Upper lobe of right lung (tissue), 1 donor: ENCODE measurements around the gene NPAS1. TPM values are rescaled to one million over a fixed set of nuclear protein-coding genes. Genes with fewer than 3 reads are reported as not detected.

Source experiments
- ATAC-seq: fragments of 200-7000 bp; cut with Tn5 transposase; one replicate; pipeline ENCODE4 v1.9.1; 2020; ENCODE audit warnings: mild to moderate bottlenecking, moderate library complexity
- DNase-seq: peaks from one replicate; pipeline ENCODE4 v3.0.0-alpha.2; 2020
- H3K27ac ChIP-seq: fragments of 200-600 bp; one replicate; pipeline ENCODE4 v1.8.0; 2022
- H3K27me3 ChIP-seq: fragments of 200-600 bp; one replicate; pipeline ENCODE4 v1.8.0; 2022; ENCODE audit warnings: mild to moderate bottlenecking
- H3K36me3 ChIP-seq: fragments of 200-600 bp; one replicate; pipeline ENCODE4 v1.8.0; 2022
- H3K4me1 ChIP-seq: fragments of 200-600 bp; one replicate; pipeline ENCODE4 v1.8.0; 2022
- H3K4me3 ChIP-seq: fragments of 200-600 bp; one replicate; pipeline ENCODE4 v1.8.0; 2022; ENCODE audit warnings: mild to moderate bottlenecking
- H3K9me3 ChIP-seq: fragments of 200-600 bp; one replicate; pipeline ENCODE4 v1.8.0; 2022
- CTCF ChIP-seq: fragments of 200-600 bp; IDR thresholded peaks from one replicate; pipeline ENCODE4 v1.8.0; 2022; ENCODE audit warnings: antibody characterized with exemption
- intact Hi-C: fragments of 100-400 bp; cut with DNase I; formaldehyde crosslinking; loops from one replicate; pipeline ENCODE4 v1.11.0; 2022
- total RNA-seq: library from RNA; stranded (reverse); fragmentation: NEBNext Ultra II Directional; extraction: Animal tissue kit (Norgen Biotek cat#: 25700); gene quantifications from one replicate; pipeline ENCODE4 v1.2.1, GENCODE V29; 2021
- donor health status: DM: no; HTN: yes; CAD: no; lungs with severe emphysema.

The NPAS1 gene
- total RNA-seq, 1 donor from 2014 or later = 1.3 TPM

DNA sequence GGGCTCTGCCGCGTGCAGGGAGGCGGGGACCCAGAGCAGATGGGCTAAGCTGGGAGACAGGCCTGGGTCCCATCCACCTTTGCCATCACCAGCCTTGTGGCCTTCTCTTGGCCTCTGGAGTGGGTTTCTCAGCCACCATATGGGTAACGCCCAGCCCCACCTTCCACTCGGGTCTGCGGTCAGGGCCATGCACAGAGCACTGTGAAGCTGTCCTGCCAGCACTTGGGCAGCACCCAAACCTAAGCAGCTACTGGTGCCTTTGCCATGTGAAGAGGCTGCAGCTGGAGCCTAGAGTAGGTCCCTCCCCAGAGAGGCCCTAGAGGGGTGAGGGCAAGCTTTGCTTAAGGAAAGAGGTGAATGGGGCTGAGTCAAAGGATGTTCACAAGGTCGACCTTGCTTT, 24.1 kb upstream of the NPAS1 start:
- H3K4me1 ChIP-seq = peaks cover 22% of the 10 kb centered on the region
- DNase-seq (no peak), ATAC-seq (no peak)
- no peak overlapping the region for H3K4me3 ChIP-seq
- no peaks in the 10 kb centered on the region for H3K27me3 ChIP-seq
- TF ChIP-seq CTCF = no peak
- intact Hi-C loops = no loop called here
- peaks cover 55% of the 10 kb centered on the region for H3K36me3 ChIP-seq
- H3K9me3 ChIP-seq = no peaks in the 10 kb centered on the region
- H3K27ac ChIP-seq = no peak overlapping the region

- Histone ChIP-seq H3K36me3 (peaks cover 45% of the 10 kb centered on the region), H3K4me1 (no peaks in the 10 kb centered on the region), H3K27ac (no peak overlapping the region), H3K4me3 (no peak overlapping the region), H3K9me3 (no peaks in the 10 kb centered on the region), H3K27me3 (peaks cover 3% of the 10 kb centered on the region)
- no peak for TF ChIP-seq CTCF
- no peak for DNase-seq
- intact Hi-C loops = no loop called here
- no peak for ATAC-seq
Observed at GRCh38 chr19:46998445-46999125, 21.1 kb upstream of the NPAS1 start.

- Histone ChIP-seq H3K4me1 (peaks cover 5% of the 10 kb centered on the region), H3K27ac (no peak overlapping the region), H3K27me3 (peaks cover 4% of the 10 kb centered on the region), H3K36me3 (peaks cover 37% of the 10 kb centered on the region), H3K9me3 (no peaks in the 10 kb centered on the region), H3K4me3 (no peak overlapping the region)
- intact Hi-C loops = no loop called here
- no peak for TF ChIP-seq CTCF
- no peak for DNase-seq
- no peak for ATAC-seq
Observed at GRCh38 chr19:46999377-46999776, 20.3 kb upstream of the NPAS1 start.

DNA sequence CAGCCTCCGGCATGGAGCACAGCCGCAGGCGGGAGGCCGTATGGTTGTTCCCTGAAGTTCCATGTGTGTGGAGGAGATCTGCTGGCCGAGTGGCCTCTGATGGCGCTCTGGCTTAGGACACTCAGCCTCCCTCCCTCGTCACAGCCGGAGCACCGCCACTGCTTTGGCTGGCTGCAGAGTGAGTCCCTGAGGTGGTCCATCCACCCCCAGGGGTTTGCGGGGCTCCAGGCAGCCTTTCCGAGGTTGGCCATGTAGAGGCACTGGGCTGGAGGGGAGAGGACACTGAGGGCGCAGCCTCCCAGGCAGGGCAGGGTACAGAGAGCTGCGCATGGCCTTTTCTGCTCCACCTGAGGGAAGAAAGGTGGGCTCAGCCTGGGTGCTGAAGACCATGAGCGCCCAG, 19.8 kb upstream of the NPAS1 start:
- peaks cover 5% of the 10 kb centered on the region for H3K4me1 ChIP-seq
- no peak for TF ChIP-seq CTCF
- H3K27ac ChIP-seq = no peak overlapping the region
- peaks cover 37% of the 10 kb centered on the region for H3K36me3 ChIP-seq
- no peak overlapping the region for H3K4me3 ChIP-seq
- intact Hi-C loops = no loop called here
- DNase-seq (no peak), ATAC-seq (no peak)
- peaks cover 4% of the 10 kb centered on the region for H3K27me3 ChIP-seq
- no peaks in the 10 kb centered on the region for H3K9me3 ChIP-seq

GRCh38 chr19:47000373-47000772, 19.3 kb upstream of the NPAS1 start:
- DNase-seq (no peak), ATAC-seq (no peak)
- Histone ChIP-seq H3K27me3 (peaks cover 4% of the 10 kb centered on the region), H3K9me3 (no peaks in the 10 kb centered on the region), H3K36me3 (peaks cover 36% of the 10 kb centered on the region), H3K27ac (no peak overlapping the region), H3K4me3 (no peak overlapping the region), H3K4me1 (peaks cover 5% of the 10 kb centered on the region)
- intact Hi-C loops = no loop called here
- TF ChIP-seq CTCF = no peak

- H3K4me3 ChIP-seq = no peak overlapping the region
- TF ChIP-seq CTCF = no peak
- DNase-seq = no peak
- H3K27me3 ChIP-seq = peaks cover 4% of the 10 kb centered on the region
- peaks cover 33% of the 10 kb centered on the region for H3K36me3 ChIP-seq
- H3K27ac ChIP-seq = no peak overlapping the region
- peaks cover 5% of the 10 kb centered on the region for H3K4me1 ChIP-seq
- ATAC-seq = no peak
- intact Hi-C loops = no loop called here
- H3K9me3 ChIP-seq = no peaks in the 10 kb centered on the region
Observed at GRCh38 chr19:47001584-47001983, 18.1 kb upstream of the NPAS1 start.
